Mesenchymal stem cell (in vitro differentiated cells and primary cell): ENCODE measurements around the gene CUTC.

Experiments
- DNase-seq: peaks from one replicate; pipeline ENCODE4 v3.0.0-alpha.2; 2013
- H2AFZ ChIP-seq: one replicate; pipeline ENCODE4 v1.6.1; 2013; ENCODE audit warnings: low read depth, mild to moderate bottlenecking, control low read depth, inconsistent platforms, low read length, moderate library complexity
- H2AK5ac ChIP-seq: 2 replicates; pipeline ENCODE4 v1.6.1; 2013; ENCODE audit warnings: low read length, moderate library complexity, mild to moderate bottlenecking, inconsistent platforms; ENCODE audit not compliant: severe bottlenecking
- H2BK120ac ChIP-seq: one replicate; pipeline ENCODE4 v1.6.1; 2013; ENCODE audit warnings: low read depth, mild to moderate bottlenecking, inconsistent platforms, low read length, moderate library complexity
- H2BK12ac ChIP-seq, 2 experiments: one replicate each; pipeline ENCODE4 v1.6.1; 2013; ENCODE audit warnings: inconsistent platforms in 2 of 2, low read length in 2 of 2, mild to moderate bottlenecking in 2 of 2, moderate library complexity in 2 of 2, control low read depth in 1 of 2
- H2BK15ac ChIP-seq: one replicate; pipeline ENCODE4 v1.6.1; 2013; ENCODE audit warnings: mild to moderate bottlenecking, low read depth, inconsistent platforms; ENCODE audit not compliant: poor library complexity, severe bottlenecking
- H2BK5ac ChIP-seq: 2 replicates; pipeline ENCODE4 v1.6.1; 2013; ENCODE audit warnings: low read depth, mild to moderate bottlenecking, low read length, control low read depth, inconsistent platforms; ENCODE audit not compliant: poor library complexity, severe bottlenecking
- H3K14ac ChIP-seq, 2 experiments: one replicate each; pipeline ENCODE4 v1.6.1; 2013; ENCODE audit warnings: inconsistent platforms in 2 of 2, low read length in 2 of 2, control low read depth in 1 of 2, mild to moderate bottlenecking in 1 of 2, moderate library complexity in 1 of 2
- H3K18ac ChIP-seq, 2 experiments: one replicate each; pipeline ENCODE4 v1.6.1; 2013; ENCODE audit warnings: inconsistent platforms in 2 of 2, low read length in 2 of 2, control low read depth in 1 of 2, low read depth in 1 of 2, mild to moderate bottlenecking in 1 of 2
- H3K23ac ChIP-seq, 2 experiments: one replicate each; pipeline ENCODE4 v1.6.1; 2013; ENCODE audit warnings: inconsistent platforms in 2 of 2, low read length in 2 of 2, mild to moderate bottlenecking in 2 of 2, moderate library complexity in 2 of 2, control low read depth in 1 of 2
- H3K27ac ChIP-seq: 2 replicates; pipeline ENCODE4 v1.5.1; 2013; ENCODE audit warnings: mild to moderate bottlenecking, moderate library complexity, low read length, control low read depth, inconsistent platforms; ENCODE audit not compliant: poor library complexity, severe bottlenecking
- H3K27me3 ChIP-seq, 2 experiments: 2 replicates each; pipeline versions ENCODE4 v1.6.1 to v1.7.0; 2013; ENCODE audit warnings: low read length in 2 of 2, mild to moderate bottlenecking in 2 of 2, moderate library complexity in 2 of 2, control low read depth in 1 of 2, inconsistent platforms in 1 of 2; ENCODE audit not compliant: control insufficient read depth in 1 of 2, insufficient read depth in 1 of 2
- H3K36me3 ChIP-seq, 2 experiments: 2 replicates each; pipeline versions ENCODE4 v1.6.1 to v1.7.0; 2013; ENCODE audit warnings: low read length in 2 of 2, control low read depth in 1 of 2, inconsistent platforms in 1 of 2, low read depth in 1 of 2, mild to moderate bottlenecking in 1 of 2; ENCODE audit not compliant: insufficient read depth in 2 of 2, control insufficient read depth in 1 of 2
- H3K4ac ChIP-seq, 2 experiments: one replicate each; pipeline ENCODE4 v1.6.1; 2013; ENCODE audit warnings: inconsistent platforms in 2 of 2, low read length in 2 of 2, mild to moderate bottlenecking in 2 of 2, moderate library complexity in 2 of 2, control low read depth in 1 of 2, low read depth in 1 of 2
- H3K4me1 ChIP-seq: 2 replicates; pipeline ENCODE4 v1.6.1; 2013; ENCODE audit warnings: low read depth, low read length, control low read depth; ENCODE audit not compliant: control insufficient read depth, insufficient read depth
- H3K4me2 ChIP-seq: 2 replicates; pipeline ENCODE4 v1.6.1; 2013; ENCODE audit warnings: low read length, mild to moderate bottlenecking, inconsistent platforms; ENCODE audit not compliant: poor library complexity, severe bottlenecking
- H3K4me3 ChIP-seq, 2 experiments: 2 replicates each; pipeline versions ENCODE4 v1.5.1 to v1.7.0; 2013; ENCODE audit warnings: low read length in 2 of 2, mild to moderate bottlenecking in 2 of 2, control low read depth in 1 of 2, low read depth in 1 of 2; ENCODE audit not compliant: insufficient read depth in 1 of 2
- H3K79me1 ChIP-seq: replicated peaks from 2 replicates; pipeline ENCODE4 v1.6.1; 2013; ENCODE audit warnings: mild to moderate bottlenecking, control low read depth, low read length, inconsistent platforms; ENCODE audit not compliant: poor library complexity, severe bottlenecking
- H3K9ac ChIP-seq: 2 replicates; pipeline ENCODE4 v1.7.0; 2013; ENCODE audit warnings: mild to moderate bottlenecking, low read length, moderate library complexity
- H3K9me3 ChIP-seq: 2 replicates; pipeline ENCODE4 v1.7.0; 2013; ENCODE audit warnings: mild to moderate bottlenecking, low read length; ENCODE audit not compliant: control insufficient read depth
- H4K8ac ChIP-seq: one replicate; pipeline ENCODE4 v1.6.1; 2013; ENCODE audit warnings: inconsistent platforms, mild to moderate bottlenecking, low read length, moderate library complexity
- H4K91ac ChIP-seq: one replicate; pipeline ENCODE4 v1.6.1; 2013; ENCODE audit warnings: mild to moderate bottlenecking, low read length, inconsistent platforms
- WGBS: methylation state at CpG from one replicate; pipeline ENCODE4 v1.1.7; 2013; ENCODE audit warnings: mixed read lengths; 5-methylcytosine and 5-hydroxymethylcytosine counted together

CUTC gene

DNA sequence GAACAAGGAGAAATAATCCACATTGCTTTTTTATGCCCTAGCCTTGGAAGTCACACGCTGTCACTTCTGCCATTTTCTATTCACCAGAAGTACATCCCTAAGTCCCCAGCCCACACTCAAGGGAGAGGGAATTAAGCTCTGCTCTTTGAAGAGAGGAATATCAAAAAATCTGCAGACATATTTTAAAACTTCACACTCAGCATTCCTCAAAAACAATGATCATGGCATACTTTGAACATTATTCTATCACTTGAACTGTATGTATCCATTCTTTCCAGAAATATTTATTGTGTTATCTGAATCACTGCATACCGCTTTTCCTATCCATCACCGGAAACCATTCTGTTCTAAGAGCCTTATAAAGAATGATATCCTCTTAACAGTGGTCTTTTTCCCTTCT lies 59.8 kb downstream of the CUTC start:
- Histone ChIP-seq H4K8ac (no peak overlapping the region), H2BK120ac (no peak overlapping the region), H3K27ac (no peak overlapping the region), H3K14ac (no peak overlapping the region), H3K18ac (no peak overlapping the region), H2BK5ac (no peak overlapping the region), H3K4me2 (no peak overlapping the region), H2BK15ac (no peak overlapping the region), H4K91ac (no peak overlapping the region), H3K4me1 (no peaks in the 10 kb centered on the region), H3K36me3 (peaks cover 0 to 11% of the 10 kb centered on the region in 2 experiments), H3K23ac (no peak overlapping the region), H2AFZ (no peak overlapping the region), H3K4ac (no peak overlapping the region), H3K9ac (no peak overlapping the region), H3K27me3 (no peaks in the 10 kb centered on the region), H2BK12ac (no peak overlapping the region), H3K79me1 (no peaks in the 10 kb centered on the region), H3K9me3 (no peaks in the 10 kb centered on the region), H2AK5ac (no peak overlapping the region), H3K4me3 (no peak overlapping the region)
- WGBS, result 92% methylated on average over 3 of the region's 3 CpGs
- no peak for DNase-seq

GRCh38 chr10:99793819-99794218 lies 61.8 kb downstream of the CUTC start:
- H3K4me2 ChIP-seq, result no peak overlapping the region
- H3K4me3 ChIP-seq, result no peak overlapping the region
- H3K27ac ChIP-seq, result no peak overlapping the region
- no peaks in the 10 kb centered on the region for H3K4me1 ChIP-seq
- no peak overlapping the region for H2BK120ac ChIP-seq
- H3K18ac ChIP-seq, result no peak overlapping the region
- no peak overlapping the region for H2AFZ ChIP-seq
- no peaks in the 10 kb centered on the region for H3K79me1 ChIP-seq
- no peak overlapping the region for H2AK5ac ChIP-seq
- no peak overlapping the region for H2BK15ac ChIP-seq
- H2BK5ac ChIP-seq, result no peak overlapping the region
- H3K23ac ChIP-seq, result no peak overlapping the region
- DNase-seq, result no peak
- no peaks in the 10 kb centered on the region for H3K9me3 ChIP-seq
- H3K9ac ChIP-seq, result no peak overlapping the region
- no peak overlapping the region for H4K8ac ChIP-seq
- 100% methylated on average over 2 of the region's 4 CpGs for WGBS
- no peak overlapping the region for H2BK12ac ChIP-seq
- H3K27me3 ChIP-seq, result no peaks in the 10 kb centered on the region
- no peak overlapping the region for H4K91ac ChIP-seq
- no peak overlapping the region for H3K4ac ChIP-seq
- peaks cover 0 to 12% of the 10 kb centered on the region in 2 experiments for H3K36me3 ChIP-seq
- no peak overlapping the region for H3K14ac ChIP-seq

DNA sequence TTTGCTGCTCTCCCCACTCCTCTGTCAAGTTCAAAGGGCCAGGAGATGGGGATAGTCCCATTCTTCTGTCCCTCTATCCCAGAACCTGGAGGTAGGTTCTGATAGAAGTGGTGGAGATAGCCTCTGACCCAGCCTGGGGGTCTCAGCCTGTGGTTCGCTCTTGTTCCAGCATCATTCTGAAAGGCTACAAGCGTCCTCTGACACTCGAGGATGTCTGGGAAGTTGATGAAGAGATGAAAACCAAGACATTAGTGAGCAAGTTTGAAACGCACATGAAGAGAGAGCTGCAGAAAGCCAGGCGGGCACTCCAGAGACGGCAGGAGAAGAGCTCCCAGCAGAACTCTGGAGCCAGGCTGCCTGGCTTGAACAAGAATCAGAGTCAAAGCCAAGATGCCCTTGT lies 64.9 kb downstream of the CUTC start:
- Histone ChIP-seq H3K14ac (no peak overlapping the region), H3K27ac (no peak overlapping the region), H3K4me3 (no peak overlapping the region), H2BK12ac (no peak overlapping the region), H3K36me3 (peaks cover 0 to 12% of the 10 kb centered on the region in 2 experiments), H3K27me3 (no peaks in the 10 kb centered on the region), H4K8ac (peak overlapping the region; percentile 7), H2BK15ac (no peak overlapping the region), H4K91ac (no peak overlapping the region), H3K9me3 (no peaks in the 10 kb centered on the region), H2BK5ac (no peak overlapping the region), H3K23ac (no peak overlapping the region), H2AK5ac (no peak overlapping the region), H2BK120ac (no peak overlapping the region), H3K79me1 (no peaks in the 10 kb centered on the region), H3K4ac (no peak overlapping the region), H3K18ac (no peak overlapping the region), H3K9ac (no peak overlapping the region), H3K4me2 (no peak overlapping the region), H2AFZ (no peak overlapping the region), H3K4me1 (no peaks in the 10 kb centered on the region)
- 88% methylated on average over 6 of the region's 6 CpGs for WGBS
- no peak for DNase-seq

GRCh38 chr10:99798031-99798430 lies 66.0 kb downstream of the CUTC start:
- Histone ChIP-seq H2BK5ac (no peak overlapping the region), H3K9me3 (no peaks in the 10 kb centered on the region), H2BK12ac (no peak overlapping the region), H3K4me3 (no peak overlapping the region), H3K9ac (no peak overlapping the region), H3K23ac (no peak overlapping the region), H4K8ac (no peak overlapping the region), H3K79me1 (no peaks in the 10 kb centered on the region), H3K27me3 (no peaks in the 10 kb centered on the region), H2AK5ac (no peak overlapping the region), H3K18ac (no peak overlapping the region), H3K36me3 (peaks cover 0 to 12% of the 10 kb centered on the region in 2 experiments), H2BK120ac (no peak overlapping the region), H3K4me2 (no peak overlapping the region), H2AFZ (no peak overlapping the region), H3K4me1 (no peaks in the 10 kb centered on the region), H3K27ac (no peak overlapping the region), H2BK15ac (no peak overlapping the region), H3K14ac (no peak overlapping the region), H3K4ac (no peak overlapping the region), H4K91ac (peak overlapping the region; percentile 31)
- WGBS, result 97% methylated on average over 4 of the region's 4 CpGs
- DNase-seq, result no peak
